Measurements from ENCODE around the gene ADARB2.

ADARB2 gene

GRCh38 chr10:1169981-1170866 lies 567.1 kb downstream of the ADARB2 start:
- no peak overlapping the region for H3K4me3 ChIP-seq (ENCODE audit: low read depth, low read length)
- TF ChIP-seq CTCF (IDR thresholded peaks at IDR 0.05; ENCODE audit: low read depth, low read length): no peak

- no peak overlapping the region for H3K4me3 ChIP-seq (ENCODE audit: low read depth, low read length)
- no peak for TF ChIP-seq CTCF (IDR thresholded peaks at IDR 0.05; ENCODE audit: low read depth, low read length)
Observed at GRCh38 chr10:1169186-1169885, 568.0 kb downstream of the ADARB2 start.

- H3K4me3 ChIP-seq (ENCODE audit: low read depth, low read length): no peak overlapping the region
- TF ChIP-seq CTCF (IDR thresholded peaks at IDR 0.05; ENCODE audit: low read depth, low read length): no peak
Observed at GRCh38 chr10:1168763-1169162, 568.6 kb downstream of the ADARB2 start.

- TF ChIP-seq CTCF (IDR thresholded peaks at IDR 0.05; ENCODE audit: low read depth, low read length): no peak
- H3K4me3 ChIP-seq (ENCODE audit: low read depth, low read length): no peak overlapping the region
Observed at GRCh38 chr10:1166828-1167275, 570.5 kb downstream of the ADARB2 start.

GRCh38 chr10:1166101-1166827 lies 571.1 kb downstream of the ADARB2 start:
- no peak overlapping the region for H3K4me3 ChIP-seq (ENCODE audit: low read depth, low read length)
- TF ChIP-seq CTCF (IDR thresholded peaks at IDR 0.05; ENCODE audit: low read depth, low read length): no peak

GRCh38 chr10:1163831-1164230 lies 573.5 kb downstream of the ADARB2 start:
- H3K4me3 ChIP-seq (ENCODE audit: low read depth, low read length): no peak overlapping the region
- no peak for TF ChIP-seq CTCF (IDR thresholded peaks at IDR 0.05; ENCODE audit: low read depth, low read length)
